DMS153 (cell line): ENCODE results near the gene LMF1.
"Not testable (repeated sequence)": the region's sequence is repeated elsewhere in the genome, so short reads cannot be mapped to it uniquely, and the experiment has no call there.

Experiments
- DNase-seq: peaks from one replicate; lab custom pipeline; 2025; lab: John Stamatoyannopoulos, UW

Gene LMF1

GRCh38 chr16:847151-847550, 123.6 kb downstream of the LMF1 start:
- no peak for DNase-seq

GRCh38 chr16:845351-845745, 125.4 kb downstream of the LMF1 start:
- no peak for DNase-seq

DNA sequence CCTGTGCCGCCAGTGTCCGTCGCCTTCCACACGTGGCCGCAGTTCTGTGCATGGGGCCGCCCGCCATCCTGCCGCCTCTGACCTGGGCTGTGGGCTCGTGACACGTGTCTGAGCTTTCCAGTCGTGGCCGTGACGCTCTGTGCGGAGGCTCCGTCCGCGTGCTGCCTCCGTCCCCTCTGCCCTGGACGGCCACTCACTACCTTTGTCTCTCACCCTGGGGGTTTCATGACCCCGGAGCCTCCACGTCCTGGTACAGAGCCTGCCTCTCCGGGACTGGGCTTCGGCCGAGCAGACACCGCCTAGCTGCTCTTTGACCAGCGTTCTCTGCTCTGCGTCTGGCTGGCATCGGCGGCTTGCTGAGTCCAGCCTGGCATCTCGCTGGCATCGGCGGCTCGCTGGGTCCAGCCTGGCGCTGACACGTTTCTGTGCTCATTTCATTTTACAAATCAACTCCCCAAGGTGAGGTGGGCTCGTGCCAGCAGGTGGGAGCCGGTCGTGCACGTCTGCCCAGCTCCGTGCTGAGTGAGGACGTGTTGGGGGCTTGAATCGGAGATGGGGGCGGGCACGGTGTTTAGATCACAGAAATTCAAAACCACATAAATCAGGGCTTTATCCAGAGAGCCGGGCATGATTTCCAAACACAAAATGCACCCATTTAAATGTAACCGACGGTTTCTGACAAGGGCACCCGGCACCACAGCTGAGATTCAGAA, 126.0 kb downstream of the LMF1 start:
- no peak for DNase-seq

DNA sequence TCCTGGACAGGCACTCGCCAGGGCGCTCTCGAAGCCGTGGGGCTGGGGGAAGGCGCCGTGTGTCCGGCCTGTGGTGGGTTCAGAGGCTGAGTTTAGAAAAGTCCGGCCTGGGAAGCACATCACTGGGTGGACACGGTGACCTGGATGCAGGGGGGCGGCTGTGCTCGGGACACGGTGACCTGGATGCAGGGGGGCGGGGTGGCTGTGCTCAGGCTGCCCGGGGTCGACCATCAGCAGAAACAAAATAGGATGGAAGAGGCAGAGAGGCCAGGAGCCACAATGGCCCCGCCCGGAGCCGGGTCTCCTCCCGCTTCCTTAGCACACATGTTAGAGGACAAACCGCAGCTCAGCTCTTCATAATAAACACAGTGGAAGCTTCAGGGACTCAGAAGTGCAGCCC, 127.0 kb downstream of the LMF1 start:
- DNase-seq, result no peak

GRCh38 chr16:842711-843560, 127.8 kb downstream of the LMF1 start:
- no peak for DNase-seq

DNA sequence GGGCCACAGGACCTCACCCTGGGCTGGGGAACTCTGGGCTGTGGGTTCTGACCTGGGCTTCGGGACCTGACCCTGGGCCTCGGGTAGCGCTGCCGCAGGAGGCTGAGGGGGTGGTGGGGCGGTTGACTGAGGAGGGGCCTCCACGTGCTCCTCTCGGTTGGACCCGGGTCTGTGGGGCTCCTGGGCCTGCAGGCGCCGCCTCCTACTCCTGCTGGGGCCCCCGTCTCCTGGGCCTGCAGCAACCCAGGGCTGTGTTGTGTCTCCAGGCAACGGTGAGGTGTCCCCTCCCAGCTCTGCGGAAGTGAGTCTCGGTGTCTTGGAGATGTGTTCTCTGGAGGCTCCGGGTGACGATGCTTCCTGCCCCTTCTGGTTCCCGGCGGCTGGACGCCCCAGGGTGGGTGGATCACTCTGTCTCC, 128.7 kb downstream of the LMF1 start:
- DNase-seq, result peak; percentile 1

DNA sequence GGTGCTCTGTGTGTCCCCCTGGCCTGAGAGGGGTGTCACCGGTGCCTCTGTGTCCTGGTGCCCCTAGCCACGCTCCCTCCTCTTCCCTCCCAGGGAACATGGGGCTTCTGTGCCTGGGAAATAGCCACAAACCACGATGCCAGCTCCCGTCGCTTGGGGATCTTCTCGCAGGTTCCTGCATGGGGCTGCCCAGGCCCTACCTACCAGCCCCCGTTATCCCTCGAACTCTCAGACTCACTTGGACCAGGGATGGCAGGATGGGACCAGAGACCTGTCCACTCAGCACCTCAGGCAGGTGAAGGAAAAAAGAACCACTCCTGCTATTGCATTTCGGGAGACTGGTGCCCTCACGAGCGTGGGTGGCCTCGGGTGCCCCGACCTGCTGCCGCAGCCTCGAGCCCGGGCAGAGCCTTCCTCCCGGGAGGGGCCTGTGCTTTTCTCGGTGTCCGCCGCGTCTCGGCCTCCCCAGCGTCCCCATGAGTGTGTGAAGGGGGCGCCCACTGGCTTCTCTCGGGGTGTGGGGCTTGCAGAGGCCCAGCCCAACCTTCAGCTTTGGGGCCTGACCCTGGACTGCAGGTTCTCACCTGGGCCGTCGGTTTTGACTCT, 129.2 kb downstream of the LMF1 start:
- DNase-seq, result no peak

DNA sequence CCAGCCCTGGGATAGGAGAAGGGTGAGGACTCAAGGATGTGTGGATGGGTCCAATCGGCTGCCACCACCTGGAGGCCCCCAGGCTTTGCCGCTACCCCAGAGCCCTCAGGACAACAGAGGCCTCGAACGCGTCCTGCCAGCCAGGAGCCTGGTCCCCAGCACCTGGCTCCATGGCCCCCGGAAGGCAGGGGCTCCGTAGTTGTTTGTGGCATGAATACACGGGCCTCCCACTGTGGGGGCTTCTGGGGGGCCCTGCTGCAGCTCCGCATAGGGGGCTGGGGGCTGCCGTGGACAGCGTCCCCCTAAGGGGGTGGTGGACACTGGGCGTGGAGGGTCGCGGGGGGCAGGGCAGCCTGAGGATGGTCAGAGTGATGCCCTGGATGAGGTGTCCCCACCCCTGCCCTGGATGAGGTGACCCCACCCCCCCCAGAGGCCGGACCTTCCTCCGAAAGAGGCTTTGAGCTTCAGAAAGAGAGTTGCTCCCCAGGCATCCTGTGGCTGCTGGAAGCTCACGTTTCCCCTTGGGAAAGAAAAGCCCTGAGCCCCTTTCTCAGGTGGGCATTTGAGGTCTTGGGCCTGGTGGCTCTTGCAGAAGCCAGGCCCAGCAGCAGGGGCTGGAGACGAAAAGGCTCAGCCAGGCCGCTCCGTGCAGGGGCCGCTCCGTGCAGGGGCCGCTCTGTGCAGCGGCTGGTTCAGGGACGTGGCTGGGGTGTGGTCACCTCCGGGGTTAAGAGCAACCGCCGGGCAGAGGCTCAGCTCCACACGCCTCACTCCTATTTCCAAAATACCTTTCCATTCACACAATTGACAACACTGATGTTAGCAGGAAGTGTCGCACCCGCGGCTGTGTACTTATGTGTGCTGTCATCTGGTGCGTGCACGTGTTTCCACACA, 130.0 kb downstream of the LMF1 start:
- no peak for DNase-seq

- no peak for DNase-seq
Observed at GRCh38 chr16:839643-840408, 131.0 kb downstream of the LMF1 start.

- no peak for DNase-seq
Observed at GRCh38 chr16:838741-839140, 132.0 kb downstream of the LMF1 start.

DNA sequence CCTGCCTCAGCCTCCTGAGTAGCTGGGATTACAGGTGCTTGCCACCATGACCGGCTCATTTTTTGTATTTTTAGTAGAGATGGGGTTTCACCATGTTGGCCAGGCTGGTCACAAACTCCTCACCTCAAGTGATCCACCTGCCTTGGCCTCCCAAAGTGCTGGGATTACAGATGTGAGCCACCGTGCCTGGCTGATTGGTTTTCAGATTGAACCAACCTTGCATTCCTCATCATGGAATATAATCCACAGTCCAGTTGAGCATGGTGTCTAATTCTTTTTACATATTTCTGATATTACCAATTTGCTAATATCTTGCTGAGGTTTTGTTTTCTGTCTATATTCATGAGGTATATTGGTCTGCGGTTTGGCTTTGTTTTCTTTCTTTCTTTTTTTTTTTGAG, 134.0 kb downstream of the LMF1 start:
- not testable (repeated sequence) for DNase-seq

DNA sequence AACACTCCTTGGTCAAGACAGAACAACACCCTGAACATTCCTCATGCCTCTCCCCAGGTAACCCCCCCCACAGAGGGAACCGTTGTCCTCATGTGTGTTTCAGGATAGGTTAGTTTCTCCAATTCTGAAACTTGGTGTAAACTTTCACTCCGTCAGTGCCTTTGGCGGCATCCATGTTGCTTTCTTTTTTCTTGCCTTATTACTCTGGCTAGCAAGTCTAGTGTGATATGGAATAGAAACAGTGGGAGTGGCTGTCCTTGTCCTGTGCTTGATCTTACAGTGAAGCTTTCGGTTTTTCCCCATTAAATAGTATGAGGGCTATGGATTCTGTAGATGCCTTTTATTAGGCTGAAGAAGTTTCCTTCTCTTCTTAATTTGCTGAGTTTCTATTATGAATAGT, 134.6 kb downstream of the LMF1 start:
- DNase-seq, result no peak

DNA sequence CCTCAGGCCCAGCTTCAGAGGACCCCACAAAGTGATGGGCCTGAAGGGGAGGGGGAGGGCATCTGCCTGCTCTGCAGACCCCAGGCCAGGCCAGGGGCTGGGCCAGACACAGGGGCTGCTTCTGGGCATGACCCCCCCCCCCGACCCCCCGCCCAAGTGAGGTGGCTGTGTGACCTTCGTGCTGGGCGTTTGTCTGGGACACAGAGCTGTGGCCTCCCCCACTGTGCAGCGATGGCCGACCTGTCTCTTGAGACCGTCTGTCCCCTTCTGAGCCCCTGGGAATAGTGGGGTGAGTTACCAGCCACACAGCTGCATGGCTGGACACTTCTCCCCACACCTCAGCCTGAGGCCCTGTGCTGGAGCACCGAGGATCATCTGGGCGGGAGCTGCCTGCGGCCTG, 135.4 kb downstream of the LMF1 start:
- DNase-seq, result no peak

- no peak for DNase-seq
Observed at GRCh38 chr16:833411-833810, 137.4 kb downstream of the LMF1 start.

DNA sequence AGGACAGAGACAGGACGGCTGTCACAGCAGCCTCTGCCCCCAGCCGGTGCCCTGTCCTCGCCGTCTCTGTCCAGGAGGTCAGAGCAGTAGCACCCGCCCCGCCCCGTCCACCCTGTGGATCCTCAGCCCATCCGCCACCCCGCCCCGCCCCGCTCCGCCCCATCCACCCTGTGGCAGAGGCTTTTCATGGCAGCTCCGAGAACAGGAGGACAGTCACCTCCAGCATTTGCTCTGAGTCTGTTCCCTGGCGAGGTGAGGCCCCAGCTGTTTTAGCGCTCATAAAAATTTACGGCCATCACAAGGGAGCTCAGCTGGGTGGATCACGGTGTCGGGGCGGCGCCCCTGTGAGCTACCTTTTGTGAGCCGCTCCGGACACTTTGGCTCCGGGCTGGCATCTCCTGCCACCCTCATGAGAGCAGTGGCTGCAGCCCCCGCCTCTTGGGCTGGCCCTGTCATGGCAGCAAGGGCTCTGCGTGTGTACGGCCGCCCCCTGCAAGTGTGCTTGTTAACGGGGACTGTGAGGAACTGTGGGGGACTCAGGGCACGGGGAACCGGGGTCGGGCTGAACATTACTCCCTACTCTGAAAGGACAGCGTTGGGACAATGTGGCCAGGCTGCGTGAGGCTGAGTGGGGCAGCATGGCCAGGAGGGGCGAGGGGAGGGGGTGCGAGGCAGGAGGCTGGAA, 138.0 kb downstream of the LMF1 start:
- no peak for DNase-seq

- DNase-seq, result no peak
Observed at GRCh38 chr16:831571-832413, 139.0 kb downstream of the LMF1 start.

GRCh38 chr16:830871-831570, 139.8 kb downstream of the LMF1 start:
- no peak for DNase-seq

GRCh38 chr16:830107-830870, 140.5 kb downstream of the LMF1 start:
- DNase-seq, result no peak
